Chondrocyte (in vitro differentiated cells): ENCODE measurements around the gene DNAH17. TPM values are rescaled to one million over a fixed set of nuclear protein-coding genes. Genes with fewer than 3 reads are reported as not detected.

Source experiments
- DNase-seq: peaks from one replicate; pipeline ENCODE4 v3.0.0; 2021; ENCODE audit warnings: mixed read lengths, low spot score
- H3K27ac Mint-ChIP-seq: one replicate; pipeline ENCODE4 v1.8.0; 2021; ENCODE audit warnings: mild to moderate bottlenecking, moderate library complexity, mixed read lengths; ENCODE audit not compliant: unreplicated experiment
- H3K27me3 Mint-ChIP-seq: 2 replicates; pipeline ENCODE4 v1.8.0; 2021; ENCODE audit warnings: low read depth, mixed read lengths
- H3K36me3 Mint-ChIP-seq: 2 replicates; pipeline ENCODE4 v1.8.0; 2021; ENCODE audit warnings: low read depth, mixed read lengths
- H3K4me1 Mint-ChIP-seq: 2 replicates; pipeline ENCODE4 v1.8.0; 2021; ENCODE audit warnings: low read depth, mild to moderate bottlenecking, mixed read lengths
- H3K4me3 Mint-ChIP-seq: one replicate; pipeline ENCODE4 v1.8.0; 2021; ENCODE audit warnings: mild to moderate bottlenecking, moderate library complexity, mixed read lengths; ENCODE audit not compliant: unreplicated experiment
- H3K9me3 Mint-ChIP-seq: 2 replicates; pipeline ENCODE4 v1.8.0; 2021; ENCODE audit warnings: low read depth, mixed read lengths
- total RNA-seq: library from RNA; stranded (reverse); gene quantifications from 3 replicates; pipeline ENCODE4 v1.2.1, GENCODE V29; 2021
- TF ChIP-seq, protein P1 (sequence below): fragments of 200-600 bp; sonication (generic); IDR thresholded peaks from 2 replicates; pipeline ENCODE4 v1.5.0; 2021; ENCODE audit warnings: antibody characterized with exemption, mild to moderate bottlenecking, moderate library complexity

The DNAH17 gene
- total RNA-seq, 1 donor from 2014 or later, result 0.42 TPM

GRCh38 chr17:78621720-78622490 is 44.7 kb upstream of the DNAH17 start:
- TF ChIP-seq, protein P1, sequence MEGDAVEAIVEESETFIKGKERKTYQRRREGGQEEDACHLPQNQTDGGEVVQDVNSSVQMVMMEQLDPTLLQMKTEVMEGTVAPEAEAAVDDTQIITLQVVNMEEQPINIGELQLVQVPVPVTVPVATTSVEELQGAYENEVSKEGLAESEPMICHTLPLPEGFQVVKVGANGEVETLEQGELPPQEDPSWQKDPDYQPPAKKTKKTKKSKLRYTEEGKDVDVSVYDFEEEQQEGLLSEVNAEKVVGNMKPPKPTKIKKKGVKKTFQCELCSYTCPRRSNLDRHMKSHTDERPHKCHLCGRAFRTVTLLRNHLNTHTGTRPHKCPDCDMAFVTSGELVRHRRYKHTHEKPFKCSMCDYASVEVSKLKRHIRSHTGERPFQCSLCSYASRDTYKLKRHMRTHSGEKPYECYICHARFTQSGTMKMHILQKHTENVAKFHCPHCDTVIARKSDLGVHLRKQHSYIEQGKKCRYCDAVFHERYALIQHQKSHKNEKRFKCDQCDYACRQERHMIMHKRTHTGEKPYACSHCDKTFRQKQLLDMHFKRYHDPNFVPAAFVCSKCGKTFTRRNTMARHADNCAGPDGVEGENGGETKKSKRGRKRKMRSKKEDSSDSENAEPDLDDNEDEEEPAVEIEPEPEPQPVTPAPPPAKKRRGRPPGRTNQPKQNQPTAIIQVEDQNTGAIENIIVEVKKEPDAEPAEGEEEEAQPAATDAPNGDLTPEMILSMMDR, result no peak
- DNase-seq, result no peak
- H3K4me1 Mint-ChIP-seq, result peaks cover 30% of the 10 kb centered on the region
- H3K27ac Mint-ChIP-seq, result no peak overlapping the region
- peaks cover 6% of the 10 kb centered on the region for H3K9me3 Mint-ChIP-seq
- no peak overlapping the region for H3K4me3 Mint-ChIP-seq
- H3K36me3 Mint-ChIP-seq, result no peaks in the 10 kb centered on the region
- H3K27me3 Mint-ChIP-seq, result no peaks in the 10 kb centered on the region

DNA sequence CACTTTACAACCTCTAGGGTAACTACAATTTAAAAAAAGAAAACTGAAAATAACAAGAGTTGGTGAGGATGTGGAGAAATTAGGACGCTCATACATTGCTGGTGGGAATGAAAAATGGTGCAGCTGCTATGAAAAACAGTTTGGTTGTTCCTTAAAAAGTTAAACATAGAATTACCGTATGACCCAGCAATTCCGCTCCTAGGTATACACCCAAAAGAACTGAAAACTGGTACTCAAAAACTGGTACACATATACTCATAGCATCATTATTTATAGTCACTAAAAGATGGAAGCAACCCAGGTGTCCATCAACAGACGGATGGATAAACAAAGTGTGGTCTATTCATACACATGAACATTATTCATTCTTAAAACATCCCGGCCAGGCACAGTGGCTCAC is 42.9 kb upstream of the DNAH17 start:
- Mint-ChIP-seq H3K27me3 (no peaks in the 10 kb centered on the region), H3K27ac (no peak overlapping the region), H3K36me3 (no peaks in the 10 kb centered on the region), H3K4me1 (peaks cover 32% of the 10 kb centered on the region), H3K9me3 (peaks cover 6% of the 10 kb centered on the region), H3K4me3 (no peak overlapping the region)
- no peak for DNase-seq
- TF ChIP-seq, protein P1, result no peak

DNA sequence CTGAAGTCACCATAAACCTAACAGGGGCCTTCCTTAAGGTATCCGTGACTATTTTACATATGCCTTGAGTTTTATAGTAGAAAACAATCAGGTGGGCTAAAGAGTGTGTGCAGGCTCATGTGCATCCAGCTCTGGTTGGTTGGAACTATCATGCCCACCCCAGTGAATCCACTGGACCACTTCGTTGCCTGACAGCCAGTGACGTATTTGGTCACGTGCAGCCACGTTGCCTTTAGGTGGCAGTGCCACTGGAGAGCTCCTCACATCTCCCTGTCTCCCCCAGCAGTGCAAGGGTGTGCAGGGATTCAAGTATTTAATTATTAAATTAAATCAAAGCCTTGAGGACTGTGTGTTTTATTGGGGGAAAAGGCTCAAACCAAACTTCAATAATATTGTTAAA is 42.1 kb upstream of the DNAH17 start:
- H3K27me3 Mint-ChIP-seq, result no peaks in the 10 kb centered on the region

DNA sequence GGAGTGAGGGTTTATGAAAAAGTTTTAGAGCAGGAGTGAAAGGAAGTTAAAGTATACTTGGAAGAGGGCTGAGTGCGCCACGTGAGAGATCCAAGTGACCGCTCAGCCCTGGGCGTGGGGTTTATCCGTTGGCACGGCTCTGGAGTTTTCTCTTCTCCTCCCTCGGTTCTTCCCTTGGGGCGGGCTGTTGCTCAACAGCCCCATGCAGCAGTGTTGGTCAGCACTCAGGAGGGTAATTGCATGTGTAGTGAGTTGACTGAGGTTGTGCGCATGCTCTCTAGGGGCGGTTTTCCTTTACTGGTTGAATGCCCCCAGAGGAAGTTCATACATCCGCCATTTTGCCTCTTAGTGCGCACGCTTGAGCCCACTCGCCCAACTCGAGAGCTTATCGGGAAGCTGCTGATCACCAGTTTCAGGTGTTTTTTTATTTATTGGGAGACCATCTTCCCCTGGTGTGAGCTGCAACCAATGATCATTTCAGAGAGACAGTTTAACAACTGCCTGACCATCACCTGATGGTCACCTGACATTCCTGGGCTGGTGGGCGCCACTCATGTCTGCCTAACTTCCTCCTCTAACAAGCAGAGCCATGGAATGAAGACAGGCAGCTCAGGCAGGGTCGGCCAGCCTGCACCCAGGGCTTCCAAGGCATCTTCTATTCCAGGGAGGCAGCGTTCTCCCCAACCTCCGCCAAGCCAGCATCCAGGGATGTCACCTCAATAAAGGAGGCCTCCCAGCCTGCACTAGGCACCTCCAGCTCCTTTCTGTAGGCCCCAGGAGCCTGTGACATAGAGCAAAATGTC is 41.3 kb upstream of the DNAH17 start:
- Mint-ChIP-seq H3K4me1 (peaks cover 32% of the 10 kb centered on the region), H3K36me3 (no peaks in the 10 kb centered on the region), H3K27ac (peak overlapping the region; percentile 81), H3K27me3 (no peaks in the 10 kb centered on the region), H3K9me3 (peaks cover 6% of the 10 kb centered on the region), H3K4me3 (no peak overlapping the region)
- DNase-seq, result peak; percentile 52
- TF ChIP-seq, protein P1, result no peak

More for the DNA sequence above, 42.1 kb upstream of the DNAH17 start:
- no peak for DNase-seq
- Mint-ChIP-seq H3K9me3 (peaks cover 6% of the 10 kb centered on the region), H3K27ac (no peak overlapping the region), H3K4me1 (peaks cover 32% of the 10 kb centered on the region), H3K4me3 (no peak overlapping the region), H3K36me3 (no peaks in the 10 kb centered on the region)
- TF ChIP-seq, protein P1, result no peak

GRCh38 chr17:78617511-78618061 is 40.4 kb upstream of the DNAH17 start:
- Mint-ChIP-seq H3K9me3 (peaks cover 6% of the 10 kb centered on the region), H3K4me3 (no peak overlapping the region), H3K4me1 (peaks cover 32% of the 10 kb centered on the region), H3K27me3 (no peaks in the 10 kb centered on the region), H3K36me3 (no peaks in the 10 kb centered on the region), H3K27ac (peak overlapping the region; percentile 81)
- TF ChIP-seq, protein P1, result peak; percentile 6
- DNase-seq, result peak; percentile 65
